Neural progenitor cell (in vitro differentiated cells): ENCODE measurements around the gene MUSTN1. TPM values are rescaled to one million over a fixed set of nuclear protein-coding genes. Genes with fewer than 3 reads are reported as not detected.

Source experiments
- DNase-seq: peaks from one replicate; pipeline ENCODE4 v3.0.0-alpha.2; 2016; ENCODE audit warnings: low spot score
- H2AFZ ChIP-seq: fragments of 200-600 bp; sonication (generic); replicated peaks from 2 replicates; pipeline ENCODE4 v1.6.1; 2016; ENCODE audit warnings: antibody characterized with exemption
- H3F3A ChIP-seq: fragments of 200-600 bp; sonication (generic); 2 replicates; pipeline ENCODE4 v1.6.1; 2016; ENCODE audit warnings: antibody characterized with exemption, low read depth
- H3K27ac ChIP-seq: fragments of 200-600 bp; sonication (generic); 2 replicates; pipeline ENCODE4 v1.5.1; 2016; ENCODE audit warnings: mild to moderate bottlenecking
- H3K27me3 ChIP-seq: fragments of 200-600 bp; sonication (generic); 2 replicates; pipeline ENCODE4 v1.6.1; 2016; ENCODE audit warnings: mild to moderate bottlenecking, moderate library complexity
- H3K36me3 ChIP-seq: fragments of 200-600 bp; sonication (generic); 2 replicates; pipeline ENCODE4 v1.5.1; 2016
- H3K4me1 ChIP-seq: fragments of 200-600 bp; sonication (generic); 2 replicates; pipeline ENCODE4 v1.6.1; 2016; ENCODE audit warnings: mixed run types
- H3K4me2 ChIP-seq: fragments of 200-600 bp; sonication (generic); 2 replicates; pipeline ENCODE4 v1.6.1; 2016
- H3K4me3 ChIP-seq: fragments of 200-600 bp; sonication (generic); 2 replicates; pipeline ENCODE4 v1.5.1; 2016
- H3K79me2 ChIP-seq: fragments of 200-600 bp; sonication (generic); 2 replicates; pipeline ENCODE4 v1.6.1; 2016; ENCODE audit warnings: low read depth
- H3K9ac ChIP-seq: fragments of 200-600 bp; sonication (generic); 2 replicates; pipeline ENCODE4 v1.6.1; 2016
- H3K9me3 ChIP-seq: fragments of 200-600 bp; sonication (generic); 2 replicates; pipeline ENCODE4 v1.5.1; 2016; ENCODE audit warnings: low read depth
- H4K20me1 ChIP-seq: fragments of 200-600 bp; sonication (generic); 2 replicates; pipeline ENCODE4 v1.6.1; 2016; ENCODE audit warnings: low read depth
- H3K27ac Mint-ChIP-seq: 3 replicates; pipeline ENCODE4 v1.8.0; 2021; ENCODE audit warnings: mixed read lengths
- H3K27me3 Mint-ChIP-seq: 2 replicates; pipeline ENCODE4 v1.8.0; 2022; ENCODE audit warnings: low read depth, mild to moderate bottlenecking, inconsistent platforms, moderate library complexity, mixed read lengths; ENCODE audit not compliant: insufficient read depth
- H3K36me3 Mint-ChIP-seq: 3 replicates; pipeline ENCODE4 v1.8.0; 2021; ENCODE audit warnings: mixed read lengths
- H3K4me1 Mint-ChIP-seq: 3 replicates; pipeline ENCODE4 v1.8.0; 2021; ENCODE audit warnings: mixed read lengths
- H3K4me3 Mint-ChIP-seq: 3 replicates; pipeline ENCODE4 v1.8.0; 2021; ENCODE audit warnings: mild to moderate bottlenecking, moderate library complexity, mixed read lengths
- H3K9me3 Mint-ChIP-seq: 3 replicates; pipeline ENCODE4 v1.8.0; 2020; ENCODE audit warnings: mixed read lengths
- EZH2 ChIP-seq: fragments of 200-600 bp; sonication (generic); IDR thresholded peaks from 2 replicates; pipeline ENCODE4 v1.6.1; 2017; ENCODE audit warnings: antibody characterized with exemption, mild to moderate bottlenecking, moderate library complexity
- EZH2phosphoT487 ChIP-seq: fragments of 200-600 bp; sonication (generic); IDR thresholded peaks from 2 replicates; pipeline ENCODE4 v1.6.1; 2017; ENCODE audit warnings: antibody characterized with exemption
- total RNA-seq: library from RNA; depleted of rRNA; stranded (reverse); fragments of >200 nt; gene quantifications from 2 replicates; pipeline ENCODE4 v1.2.3, GENCODE V29; 2015; ENCODE audit warnings: low replicate concordance
- TF ChIP-seq, protein P1 (sequence below): fragments of 200-600 bp; sonication (generic); IDR thresholded peaks from 2 replicates; pipeline ENCODE4 v1.5.1; 2017; ENCODE audit warnings: antibody characterized with exemption, mild to moderate bottlenecking

The MUSTN1 gene
- total RNA-seq, 1 donor from 2014 or later, result 2.0 TPM

GRCh38 chr3:52790741-52791140 lies 44.1 kb downstream of the MUSTN1 start:
- H3K4me3 Mint-ChIP-seq, result no peak overlapping the region
- TF ChIP-seq, protein P1, sequence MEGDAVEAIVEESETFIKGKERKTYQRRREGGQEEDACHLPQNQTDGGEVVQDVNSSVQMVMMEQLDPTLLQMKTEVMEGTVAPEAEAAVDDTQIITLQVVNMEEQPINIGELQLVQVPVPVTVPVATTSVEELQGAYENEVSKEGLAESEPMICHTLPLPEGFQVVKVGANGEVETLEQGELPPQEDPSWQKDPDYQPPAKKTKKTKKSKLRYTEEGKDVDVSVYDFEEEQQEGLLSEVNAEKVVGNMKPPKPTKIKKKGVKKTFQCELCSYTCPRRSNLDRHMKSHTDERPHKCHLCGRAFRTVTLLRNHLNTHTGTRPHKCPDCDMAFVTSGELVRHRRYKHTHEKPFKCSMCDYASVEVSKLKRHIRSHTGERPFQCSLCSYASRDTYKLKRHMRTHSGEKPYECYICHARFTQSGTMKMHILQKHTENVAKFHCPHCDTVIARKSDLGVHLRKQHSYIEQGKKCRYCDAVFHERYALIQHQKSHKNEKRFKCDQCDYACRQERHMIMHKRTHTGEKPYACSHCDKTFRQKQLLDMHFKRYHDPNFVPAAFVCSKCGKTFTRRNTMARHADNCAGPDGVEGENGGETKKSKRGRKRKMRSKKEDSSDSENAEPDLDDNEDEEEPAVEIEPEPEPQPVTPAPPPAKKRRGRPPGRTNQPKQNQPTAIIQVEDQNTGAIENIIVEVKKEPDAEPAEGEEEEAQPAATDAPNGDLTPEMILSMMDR, result no peak
- TF ChIP-seq EZH2 (no peak), EZH2phosphoT487 (no peak)
- Histone ChIP-seq H3F3A (no peaks in the 10 kb centered on the region), H3K4me2 (no peak overlapping the region), H3K4me1 (no peaks in the 10 kb centered on the region), H2AFZ (no peak overlapping the region), H3K27me3 (no peaks in the 10 kb centered on the region), H4K20me1 (no peaks in the 10 kb centered on the region), H3K36me3 (no peaks in the 10 kb centered on the region), H3K9me3 (no peaks in the 10 kb centered on the region), H3K27ac (no peak overlapping the region), H3K9ac (no peak overlapping the region), H3K79me2 (no peaks in the 10 kb centered on the region), H3K4me3 (no peak overlapping the region)
- no peak overlapping the region for H3K27ac Mint-ChIP-seq
- peaks cover 24% of the 10 kb centered on the region for H3K4me1 Mint-ChIP-seq
- H3K27me3 Mint-ChIP-seq, result peaks cover 2% of the 10 kb centered on the region
- H3K36me3 Mint-ChIP-seq, result no peaks in the 10 kb centered on the region
- no peaks in the 10 kb centered on the region for H3K9me3 Mint-ChIP-seq
- DNase-seq, result no peak

DNA sequence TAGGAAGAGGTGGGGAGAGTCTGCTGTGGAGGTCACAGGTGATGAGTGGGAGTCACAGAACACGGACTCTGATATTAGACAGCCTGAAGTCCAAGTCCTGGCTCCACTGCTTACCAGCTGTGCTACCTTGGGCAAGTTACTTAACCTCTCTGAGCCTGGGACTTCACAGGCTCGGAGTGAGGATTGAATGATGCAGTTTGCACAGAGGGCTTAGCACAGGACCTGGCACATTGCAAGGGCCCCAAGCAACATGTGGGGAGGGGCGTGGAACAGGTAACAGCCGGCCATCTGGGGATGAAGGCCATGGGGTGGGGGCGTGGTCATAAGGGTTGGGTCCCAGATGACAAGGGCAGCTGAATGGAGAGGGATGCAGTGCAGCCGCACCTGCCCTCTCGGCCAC lies 44.5 kb downstream of the MUSTN1 start:
- TF ChIP-seq EZH2phosphoT487, result no peak
- no peak for TF ChIP-seq EZH2
- TF ChIP-seq, protein P1, result no peak
- Histone ChIP-seq H4K20me1 (no peaks in the 10 kb centered on the region), H3K9ac (no peak overlapping the region), H2AFZ (no peak overlapping the region), H3K4me2 (no peak overlapping the region), H3K27ac (no peak overlapping the region), H3K9me3 (no peaks in the 10 kb centered on the region), H3K4me3 (no peak overlapping the region), H3K79me2 (no peaks in the 10 kb centered on the region), H3K27me3 (no peaks in the 10 kb centered on the region), H3K36me3 (no peaks in the 10 kb centered on the region), H3F3A (no peaks in the 10 kb centered on the region), H3K4me1 (no peaks in the 10 kb centered on the region)
- H3K9me3 Mint-ChIP-seq, result no peaks in the 10 kb centered on the region
- H3K27me3 Mint-ChIP-seq, result peaks cover 2% of the 10 kb centered on the region
- no peak overlapping the region for H3K4me3 Mint-ChIP-seq
- peaks cover 24% of the 10 kb centered on the region for H3K4me1 Mint-ChIP-seq
- no peak overlapping the region for H3K27ac Mint-ChIP-seq
- no peak for DNase-seq
- H3K36me3 Mint-ChIP-seq, result no peaks in the 10 kb centered on the region

DNA sequence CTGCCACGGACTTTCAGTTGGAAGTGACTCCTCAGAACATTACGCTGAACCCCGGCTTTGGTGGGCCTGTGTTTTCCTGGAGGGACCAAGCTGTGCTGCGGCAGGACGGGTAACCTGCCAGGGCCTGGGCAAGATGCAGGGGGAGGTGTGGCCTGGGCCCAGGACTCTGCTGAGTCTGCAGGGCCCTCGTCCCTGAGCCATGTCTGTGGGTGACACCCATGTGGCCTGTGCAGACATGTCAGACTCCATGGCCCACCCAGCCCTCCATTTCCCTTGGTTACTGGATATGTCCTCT lies 45.1 kb downstream of the MUSTN1 start:
- H3K4me2 ChIP-seq, result no peak overlapping the region
- H2AFZ ChIP-seq, result no peak overlapping the region
- H3K27ac ChIP-seq, result no peak overlapping the region
- Mint-ChIP-seq H3K4me3 (no peak overlapping the region), H3K9me3 (no peaks in the 10 kb centered on the region), H3K27me3 (peaks cover 2% of the 10 kb centered on the region), H3K4me1 (peaks cover 22% of the 10 kb centered on the region), H3K36me3 (no peaks in the 10 kb centered on the region), H3K27ac (no peak overlapping the region)
- no peaks in the 10 kb centered on the region for H4K20me1 ChIP-seq
- no peaks in the 10 kb centered on the region for H3K4me1 ChIP-seq
- H3F3A ChIP-seq, result no peaks in the 10 kb centered on the region
- no peaks in the 10 kb centered on the region for H3K9me3 ChIP-seq
- no peaks in the 10 kb centered on the region for H3K36me3 ChIP-seq
- H3K79me2 ChIP-seq, result no peaks in the 10 kb centered on the region
- H3K27me3 ChIP-seq, result no peaks in the 10 kb centered on the region
- no peak overlapping the region for H3K4me3 ChIP-seq
- no peak overlapping the region for H3K9ac ChIP-seq
- DNase-seq, result no peak
- TF ChIP-seq, protein P1, result no peak
- TF ChIP-seq EZH2phosphoT487, result no peak
- TF ChIP-seq EZH2, result no peak
